H54 (cell line): ENCODE data around the gene BCR.
"Not testable (repeated sequence)": the region's sequence is repeated elsewhere in the genome, so short reads cannot be mapped to it uniquely, and the experiment has no call there.

Source experiments
- DNase-seq: peaks from one replicate; pipeline ENCODE4 v3.0.0; 2011; ENCODE audit warnings: low spot score, mixed read lengths; ENCODE audit not compliant: insufficient read length
- FAIRE-seq: peaks from 3 replicates; lab custom pipeline; 2011; peaks lifted over from hg19 to GRCh38; lab: Jason Lieb, UNC
- POLR2A ChIP-seq: IDR thresholded peaks from 2 replicates; pipeline ENCODE4 v1.6.1; 2011; ENCODE audit warnings: low read depth, mild to moderate bottlenecking, low read length

The BCR gene

GRCh38 chr22:23180301-23180892 lies at the start of gene BCR:
TSS of gene BCR (plus strand) at chr22:23180509. CDS start at chr22:23180961, 452 bp downstream.
- no peak for TF ChIP-seq POLR2A
- DNase-seq (peak; percentile 81), FAIRE-seq (no peak)

DNA sequence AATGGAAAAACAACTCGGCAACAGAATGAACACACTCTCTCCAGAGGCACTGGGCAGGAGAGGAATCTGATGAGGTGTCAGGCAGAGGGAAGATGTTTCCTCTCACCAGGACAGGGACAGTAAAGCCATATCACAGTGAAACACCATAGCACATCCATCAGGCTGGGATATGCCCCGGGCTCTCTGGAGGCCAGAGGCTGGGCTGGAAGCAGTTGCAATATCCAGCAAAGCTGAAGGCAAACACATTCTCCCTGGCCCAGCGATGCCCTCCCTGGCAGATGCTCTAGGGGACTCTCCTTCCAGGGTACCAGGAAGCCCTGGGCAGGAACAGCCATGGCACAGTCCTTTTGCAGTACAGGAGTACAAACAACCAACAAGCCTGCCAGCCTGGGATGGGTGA lies 49.6 kb upstream of the BCR start:
- DNase-seq = no peak
- FAIRE-seq = no peak
- TF ChIP-seq POLR2A = no peak

DNA sequence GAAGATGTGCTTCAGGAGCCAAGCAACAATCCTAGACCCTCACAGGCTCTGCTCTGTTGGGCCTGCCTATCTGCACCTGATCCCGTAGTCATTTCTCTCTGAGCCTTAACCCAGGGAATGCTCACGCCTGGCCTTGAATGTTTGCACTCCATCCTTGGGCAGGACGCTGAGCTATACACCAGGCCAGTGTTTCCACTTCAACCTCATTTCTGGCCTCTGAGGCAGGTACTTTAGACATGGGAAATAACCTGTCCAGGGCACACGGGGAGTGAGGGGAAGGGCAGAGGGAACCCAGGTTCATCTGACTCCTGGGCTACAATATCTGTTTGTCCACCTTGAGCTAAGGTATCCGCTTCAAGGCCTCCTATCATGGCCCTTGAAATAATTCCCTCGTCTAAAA lies 48.4 kb upstream of the BCR start:
- TF ChIP-seq POLR2A = no peak
- no peak for DNase-seq

DNA sequence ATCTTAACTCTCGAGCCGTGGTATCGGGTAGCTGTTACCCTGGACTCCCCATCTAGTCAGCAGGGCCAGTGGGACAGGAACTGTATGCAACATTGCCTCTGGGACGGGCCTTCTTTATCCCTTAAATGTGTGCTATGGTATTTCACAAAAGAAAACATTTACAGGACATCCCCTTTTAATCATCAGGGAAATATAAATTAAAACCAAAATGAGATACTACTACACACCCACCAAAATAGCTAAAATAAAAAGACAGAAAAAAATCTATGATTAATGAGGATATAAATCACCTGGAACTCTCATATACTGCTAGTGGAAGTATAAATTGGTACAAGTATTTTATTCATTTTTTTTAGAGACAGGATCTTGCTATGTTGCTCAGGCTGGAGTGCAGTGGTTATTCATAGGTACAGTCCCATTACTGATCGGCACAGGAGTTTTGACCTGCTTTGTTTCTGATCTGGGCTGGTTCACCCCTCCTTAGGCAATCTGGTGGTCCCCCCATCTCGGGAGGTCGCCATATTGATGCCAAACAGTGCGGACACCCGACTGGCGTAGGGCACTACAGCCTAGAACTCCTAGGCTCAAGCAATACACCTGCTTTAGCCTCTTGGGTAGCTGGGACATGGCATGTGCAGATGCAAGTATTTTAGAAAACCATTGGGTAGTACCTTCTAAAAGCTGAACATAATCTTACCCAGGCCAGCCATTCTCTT lies 47.8 kb upstream of the BCR start:
- FAIRE-seq = no peak
- TF ChIP-seq POLR2A = no peak

More for the DNA sequence above, 48.4 kb upstream of the BCR start:
- FAIRE-seq = no peak

DNA sequence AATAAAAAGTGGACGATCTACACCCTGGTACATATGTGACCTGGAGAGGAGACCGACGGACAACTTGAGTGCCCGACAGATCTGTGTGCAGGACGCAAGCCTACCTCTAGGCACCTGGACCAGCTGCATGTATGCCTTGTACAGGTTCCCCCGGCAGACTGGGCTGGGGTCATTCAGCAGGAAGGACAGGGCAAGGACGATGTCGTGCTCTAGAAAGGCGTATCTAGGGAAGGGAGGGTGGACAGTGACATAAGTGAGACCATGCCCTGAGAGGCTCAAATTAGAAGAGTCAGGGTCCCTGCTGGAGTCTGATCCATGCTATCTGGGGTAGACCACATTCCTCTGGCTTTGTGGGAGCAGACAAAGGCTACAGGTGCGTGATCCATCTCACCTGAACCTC lies 46.4 kb upstream of the BCR start:
- DNase-seq (no peak), FAIRE-seq (no peak)
- no peak for TF ChIP-seq POLR2A

More for the DNA sequence above, 47.8 kb upstream of the BCR start:
- DNase-seq = no peak

- DNase-seq, FAIRE-seq: not testable (repeated sequence)
These were observed 43.3 kb upstream of the BCR start for GRCh38 chr22:23136991-23137390.

DNA sequence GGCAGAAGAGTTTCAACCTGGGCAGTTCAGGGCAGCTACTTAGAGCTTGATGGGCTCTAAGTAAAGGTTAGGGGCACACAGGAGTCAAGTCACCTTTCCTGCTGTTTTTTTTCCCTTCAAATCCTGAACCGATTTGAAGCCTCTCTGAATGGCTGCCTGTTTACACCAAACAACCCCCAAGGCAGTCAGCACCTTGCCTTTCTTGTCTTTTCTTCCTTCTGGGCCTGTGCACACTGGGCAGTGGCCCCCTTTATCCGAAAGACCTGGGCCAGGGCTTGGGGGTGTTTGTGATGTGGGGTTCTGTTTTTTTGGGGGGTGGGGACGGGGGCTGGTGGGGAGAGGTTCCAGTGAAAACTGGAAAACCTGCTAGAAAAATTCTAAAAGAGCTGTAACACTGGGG lies 42.8 kb upstream of the BCR start:
- FAIRE-seq (no peak), DNase-seq (no peak)
- no peak for TF ChIP-seq POLR2A

- TF ChIP-seq POLR2A = no peak
- FAIRE-seq = no peak
- DNase-seq = no peak
These were observed 42.3 kb upstream of the BCR start for GRCh38 chr22:23137905-23138561.

- no peak for DNase-seq
- no peak for TF ChIP-seq POLR2A
- no peak for FAIRE-seq
These were observed 41.5 kb upstream of the BCR start for GRCh38 chr22:23138584-23139435.

GRCh38 chr22:23140385-23140784 lies 39.9 kb upstream of the BCR start:
- no peak for TF ChIP-seq POLR2A
- FAIRE-seq (no peak), DNase-seq (no peak)

- DNase-seq = no peak
- FAIRE-seq = no peak
- no peak for TF ChIP-seq POLR2A
These were observed 37.7 kb upstream of the BCR start for GRCh38 chr22:23142546-23143105.

GRCh38 chr22:23143119-23143518 lies 37.2 kb upstream of the BCR start:
- DNase-seq (no peak), FAIRE-seq (no peak)
- TF ChIP-seq POLR2A = no peak

GRCh38 chr22:23144432-23144831 lies 35.9 kb upstream of the BCR start:
- TF ChIP-seq POLR2A = no peak
- FAIRE-seq = no peak

More at GRCh38 chr22:23144432-23144831, 35.9 kb upstream of the BCR start:
- DNase-seq = no peak
